Measurements from ENCODE around the gene DEPP1.
A peak's percentile ranks its signal among the peaks of the same experiment; 100 is the strongest.
"Not testable (repeated sequence)": the region's sequence is repeated elsewhere in the genome, so short reads cannot be mapped to it uniquely, and the experiment has no call there.

The DEPP1 gene, protein sequence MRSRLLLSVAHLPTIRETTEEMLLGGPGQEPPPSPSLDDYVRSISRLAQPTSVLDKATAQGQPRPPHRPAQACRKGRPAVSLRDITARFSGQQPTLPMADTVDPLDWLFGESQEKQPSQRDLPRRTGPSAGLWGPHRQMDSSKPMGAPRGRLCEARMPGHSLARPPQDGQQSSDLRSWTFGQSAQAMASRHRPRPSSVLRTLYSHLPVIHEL

DNA sequence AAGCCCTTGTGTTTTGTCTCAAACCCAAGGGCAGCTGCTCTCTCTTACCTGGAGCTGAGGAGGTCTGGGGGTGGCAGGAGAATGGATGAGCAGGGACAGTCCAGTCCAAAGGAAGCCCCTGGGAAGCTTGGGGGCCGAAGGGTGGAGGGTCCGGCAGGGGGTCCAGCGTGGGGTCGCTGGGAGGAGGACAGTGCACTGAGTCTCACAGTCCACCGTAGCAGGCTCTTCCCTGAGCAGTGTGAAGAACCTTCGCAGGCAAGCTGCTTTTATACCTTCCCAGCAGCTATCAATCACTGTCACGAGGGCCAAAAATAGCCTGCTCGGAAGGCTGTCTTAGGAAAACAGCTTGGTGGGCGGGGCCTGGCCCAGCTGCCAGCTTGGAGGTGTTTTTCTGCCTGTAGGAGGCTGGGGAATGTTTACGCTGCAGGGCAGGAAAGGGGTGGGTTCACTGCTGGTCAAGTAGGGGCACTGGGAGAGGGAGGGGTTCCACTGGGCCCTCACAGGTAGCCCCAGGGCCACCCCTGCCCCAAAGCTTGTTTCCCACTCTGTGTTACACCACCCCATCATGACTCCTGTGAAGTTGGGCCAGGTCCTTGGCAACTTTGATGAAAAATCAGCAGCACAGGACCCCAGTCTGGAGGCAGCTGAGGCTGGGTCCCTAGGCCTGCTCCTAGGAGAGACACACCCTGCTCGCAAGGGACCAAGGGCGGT, at the start of gene DEPP1:
TSS of gene DEPP1 (minus strand) at position 240 of the 711 bp plus-strand sequence. CDS start 779 bp downstream, outside the sequence.
- peak in 10 of 14 donors; percentile 31 to 98 (median 67) for DNase-seq

DNA sequence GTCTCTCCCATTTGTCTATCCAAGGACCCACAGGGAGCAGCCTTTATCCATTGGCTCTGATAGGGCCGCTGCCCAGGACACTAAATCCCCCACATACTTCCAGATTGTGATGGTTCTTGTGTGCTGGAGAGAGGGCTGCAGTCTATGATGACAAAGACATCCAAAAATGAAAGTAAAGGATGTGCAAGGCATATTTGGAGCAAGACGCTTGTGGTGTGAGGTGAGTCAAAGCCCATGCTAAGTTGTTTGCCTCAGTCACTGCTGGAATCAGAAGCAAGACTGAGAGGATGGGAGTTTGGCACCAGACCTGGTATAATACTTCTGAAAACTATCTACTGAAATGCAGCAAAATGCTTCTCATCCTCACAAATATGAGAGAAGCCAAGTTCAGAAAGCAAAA, 44.8 kb upstream of the DEPP1 start:
- no peak for DNase-seq

DNA sequence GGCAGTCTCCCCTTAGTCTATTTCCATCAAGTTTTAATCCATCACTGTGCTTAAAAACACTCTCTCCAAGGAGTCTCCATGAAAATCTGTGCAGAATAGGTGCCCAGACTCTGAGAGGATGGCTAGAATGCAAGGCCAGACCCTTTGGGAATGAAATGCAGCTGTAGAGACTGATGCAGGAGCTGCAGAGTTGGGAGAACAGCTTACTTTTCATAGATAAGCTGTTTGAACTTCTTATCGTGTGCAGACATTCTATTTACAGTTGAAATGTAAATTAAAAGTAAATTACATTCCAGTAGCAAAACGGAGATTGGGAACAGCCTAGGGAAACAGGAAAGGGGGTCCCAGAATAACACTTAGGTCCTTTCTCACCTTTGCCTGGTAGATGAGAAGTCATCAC, 37.0 kb upstream of the DEPP1 start:
- no peak for DNase-seq

DNA sequence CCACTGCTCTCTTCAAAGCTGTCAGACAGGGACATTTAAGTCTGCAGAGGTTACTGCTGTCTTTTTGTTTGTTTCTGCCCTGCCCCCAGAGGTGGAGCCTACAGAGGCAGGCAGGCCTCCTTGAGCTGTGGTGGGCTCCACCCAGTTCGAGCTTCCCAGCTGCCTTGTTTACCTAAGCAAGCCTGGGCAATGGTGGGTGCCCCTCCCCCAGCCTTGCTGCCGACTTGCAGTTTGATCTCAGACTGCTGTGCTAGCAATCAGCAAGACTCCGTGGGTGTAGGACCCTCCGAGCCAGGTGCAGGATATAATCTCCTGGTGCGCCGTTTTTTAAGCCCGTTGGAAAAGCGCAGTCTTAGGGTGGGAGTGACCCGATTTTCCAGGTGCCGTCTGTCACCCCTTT, 35.9 kb upstream of the DEPP1 start:
- not testable (repeated sequence) for DNase-seq

DNA sequence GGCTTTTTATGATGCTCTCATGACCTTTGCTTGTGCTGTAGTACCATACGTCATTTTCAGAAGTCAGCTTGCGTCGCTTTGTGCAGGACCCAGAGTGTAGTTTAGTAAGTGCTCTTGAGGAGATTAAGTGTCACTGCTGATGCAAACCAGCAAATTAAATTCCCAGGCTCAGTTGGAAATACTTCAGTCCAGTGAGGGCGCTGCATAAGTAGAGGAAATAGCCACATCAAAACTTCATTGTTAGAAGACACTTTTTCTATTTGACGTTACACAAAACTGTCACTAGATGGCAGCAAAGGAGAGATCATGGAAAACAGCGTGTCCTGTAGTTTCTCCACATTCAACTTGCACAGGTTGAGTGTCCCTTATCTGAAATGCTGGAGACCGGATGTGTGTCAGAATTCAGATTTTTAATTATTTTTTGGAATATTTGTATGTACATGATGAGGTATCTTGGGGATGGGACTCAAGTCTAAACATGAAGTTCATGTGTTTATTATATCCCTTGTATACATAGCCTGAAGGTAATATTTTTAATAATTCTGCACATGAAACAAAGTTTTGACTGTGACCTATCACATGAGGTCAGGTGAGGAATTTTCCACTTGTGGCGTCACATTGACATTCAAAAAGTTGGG, 30.0 kb upstream of the DEPP1 start:
- peak in 3 of 14 donors; percentile 3 to 28 (median 28) for DNase-seq

DNA sequence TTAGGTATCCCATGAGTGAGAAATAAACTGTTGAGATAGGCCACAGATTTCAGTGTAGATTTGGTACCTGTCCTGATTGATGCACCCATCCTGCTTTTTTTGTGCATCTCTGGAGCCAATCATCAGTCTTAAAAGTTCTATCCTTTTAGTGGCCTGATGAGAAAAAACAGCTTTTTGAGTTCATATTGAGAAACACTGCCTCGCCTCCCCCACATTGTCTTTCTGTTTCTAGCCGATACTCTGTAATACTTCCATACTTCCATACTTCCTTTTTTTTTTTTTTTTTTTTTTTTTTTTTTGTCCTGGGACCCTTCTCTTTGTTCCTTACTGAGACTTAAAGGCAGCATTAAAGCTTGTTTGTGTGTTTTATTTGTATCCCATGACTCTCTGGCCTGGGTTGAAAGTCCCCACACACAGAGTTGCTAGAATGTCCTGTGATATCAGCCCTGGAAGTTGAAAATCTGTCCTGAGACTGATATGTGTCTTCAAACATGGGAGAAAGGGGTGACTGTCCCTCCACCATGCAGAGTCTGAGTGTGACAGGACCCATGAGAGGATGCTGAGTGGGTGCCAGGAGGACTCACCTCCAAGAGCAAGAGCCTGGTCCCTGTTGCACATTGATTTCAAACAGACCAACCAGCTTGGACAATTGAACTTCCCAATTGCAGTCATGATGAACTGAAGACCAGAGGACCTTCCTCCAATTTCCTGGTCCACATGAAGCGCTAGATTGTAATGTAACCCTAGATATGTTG, 27.8 kb upstream of the DEPP1 start:
- DNase-seq = no peak

DNA sequence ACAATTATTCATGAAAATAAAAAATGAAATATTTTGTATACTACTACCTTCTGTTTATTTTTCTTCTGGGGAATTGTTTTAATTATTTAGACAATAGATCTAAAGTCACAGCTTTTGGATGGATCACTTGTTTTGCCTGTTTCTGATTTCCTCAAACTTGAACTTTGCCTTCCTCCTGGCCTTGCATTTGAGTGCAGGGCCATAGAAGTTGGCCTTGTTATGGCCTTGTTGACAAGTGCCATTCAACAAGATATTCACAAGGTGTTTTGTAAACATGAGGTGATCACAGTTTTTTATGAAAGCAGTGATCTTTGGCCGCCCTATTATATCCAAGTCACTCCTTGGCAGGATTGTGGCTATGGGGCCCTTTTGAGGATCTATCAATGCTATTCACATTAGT, 26.7 kb upstream of the DEPP1 start:
- no peak for DNase-seq

DNA sequence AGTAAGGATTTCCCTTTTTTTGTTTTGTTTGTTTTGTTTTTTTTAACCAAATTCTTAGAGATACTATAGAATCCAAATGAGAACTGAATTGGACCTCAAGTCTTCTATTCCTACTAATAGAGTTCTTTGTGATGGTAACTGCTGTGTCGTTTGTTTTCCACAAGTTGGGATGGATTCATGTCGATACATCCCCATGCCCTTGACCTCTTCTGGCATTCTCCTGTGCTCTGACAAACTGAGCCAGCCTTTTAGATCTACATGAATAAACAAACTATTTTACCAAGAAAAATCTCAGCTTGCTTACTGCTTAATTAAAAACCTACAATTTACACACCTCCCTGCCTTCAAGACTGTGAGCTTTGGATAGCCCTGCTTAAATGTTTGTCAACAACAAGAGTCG, 26.1 kb upstream of the DEPP1 start:
- no peak for DNase-seq

DNA sequence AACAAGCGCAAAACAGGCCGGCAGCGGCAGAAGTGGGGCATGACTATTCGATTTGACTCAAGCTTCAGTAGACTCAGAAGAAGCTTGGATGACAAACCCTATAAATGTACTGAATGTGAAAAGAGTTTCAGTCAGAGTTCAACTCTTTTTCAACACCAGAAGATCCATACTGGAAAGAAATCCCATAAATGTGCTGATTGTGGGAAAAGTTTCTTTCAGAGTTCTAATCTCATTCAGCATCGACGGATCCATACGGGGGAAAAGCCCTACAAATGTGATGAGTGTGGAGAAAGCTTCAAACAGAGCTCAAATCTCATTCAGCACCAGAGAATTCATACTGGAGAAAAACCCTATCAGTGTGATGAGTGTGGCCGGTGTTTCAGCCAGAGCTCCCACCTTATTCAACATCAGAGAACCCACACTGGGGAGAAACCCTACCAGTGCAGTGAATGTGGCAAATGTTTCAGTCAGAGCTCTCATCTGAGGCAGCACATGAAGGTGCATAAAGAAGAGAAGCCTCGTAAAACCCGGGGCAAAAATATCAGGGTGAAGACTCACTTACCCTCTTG, 24.9 kb upstream of the DEPP1 start:
- DNase-seq = no peak

DNA sequence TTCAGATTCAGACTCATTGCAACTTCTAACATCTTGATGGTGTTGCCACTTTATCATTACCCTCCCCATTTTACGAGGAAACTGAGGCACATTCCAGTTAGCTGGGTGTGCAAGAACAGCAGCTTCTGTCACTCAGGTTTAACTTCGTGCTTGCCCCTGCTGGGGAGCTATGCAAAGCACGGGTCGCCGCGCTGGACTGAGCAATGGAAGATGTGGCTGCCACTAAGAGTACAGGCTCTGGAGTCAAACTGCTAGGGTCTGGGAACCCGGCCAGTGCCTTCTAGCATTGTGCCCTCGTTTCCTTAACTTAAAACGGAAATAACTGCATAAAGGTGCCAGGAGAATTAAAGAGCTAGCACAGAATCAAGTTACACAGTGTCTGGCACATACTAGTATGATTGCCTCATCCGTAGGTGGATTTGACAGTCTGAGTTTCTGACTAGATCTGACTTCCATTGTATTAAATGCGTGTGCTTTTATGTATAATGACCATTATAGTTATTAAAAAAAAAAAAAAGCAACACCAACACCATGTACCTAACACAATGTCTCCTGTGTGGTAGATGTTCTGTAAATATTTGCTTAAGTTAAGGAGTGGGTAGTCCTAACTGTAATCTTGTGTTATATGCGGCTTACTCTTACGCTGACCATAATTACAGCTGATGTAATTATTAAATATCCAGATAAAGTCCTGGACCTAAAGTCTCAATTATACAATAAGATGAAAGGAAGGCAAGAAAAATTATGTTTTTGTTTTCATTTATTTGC, 23.0 kb upstream of the DEPP1 start:
- DNase-seq = peak in 6 of 14 donors; percentile 56 to 75 (median 68)

DNA sequence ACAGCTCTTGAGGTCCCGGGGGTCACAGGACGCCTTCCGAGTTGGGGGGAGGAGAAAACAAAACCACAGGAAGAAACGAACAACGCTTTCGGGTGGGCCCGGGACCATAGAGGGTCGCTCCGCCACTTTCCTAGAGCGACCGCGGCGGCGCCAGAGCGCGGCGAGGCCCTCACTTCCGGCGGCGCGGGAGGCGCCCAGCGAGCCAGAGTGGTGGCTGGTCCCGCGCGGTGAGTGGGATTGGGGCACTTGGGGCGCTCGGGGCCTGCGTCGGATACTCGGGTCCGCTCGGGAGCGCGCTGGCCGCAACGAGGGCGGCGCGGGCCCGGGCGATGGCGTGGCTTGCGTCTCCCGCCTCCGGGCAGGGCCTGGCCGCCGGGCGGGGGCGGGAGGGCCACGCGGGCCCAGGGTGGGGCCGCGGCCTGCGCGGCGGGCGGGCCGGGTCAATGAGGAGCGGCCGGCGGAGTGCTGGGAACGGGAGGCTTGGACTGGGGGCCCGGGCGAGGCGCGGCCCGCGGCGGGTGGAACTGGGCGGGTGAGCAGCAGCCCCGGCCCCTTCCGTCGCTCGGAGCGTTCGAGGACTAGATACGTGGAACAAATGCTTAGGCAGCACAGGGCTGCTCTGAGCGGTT, 22.3 kb upstream of the DEPP1 start, which contains the start of gene ZNF22:
TSS of gene ZNF22 (plus strand) at position 172 of the 629 bp plus-strand sequence. CDS start 2,446 bp downstream, outside the sequence.
- peak in 10 of 14 donors; percentile 50 to 88 (median 66) for DNase-seq

DNA sequence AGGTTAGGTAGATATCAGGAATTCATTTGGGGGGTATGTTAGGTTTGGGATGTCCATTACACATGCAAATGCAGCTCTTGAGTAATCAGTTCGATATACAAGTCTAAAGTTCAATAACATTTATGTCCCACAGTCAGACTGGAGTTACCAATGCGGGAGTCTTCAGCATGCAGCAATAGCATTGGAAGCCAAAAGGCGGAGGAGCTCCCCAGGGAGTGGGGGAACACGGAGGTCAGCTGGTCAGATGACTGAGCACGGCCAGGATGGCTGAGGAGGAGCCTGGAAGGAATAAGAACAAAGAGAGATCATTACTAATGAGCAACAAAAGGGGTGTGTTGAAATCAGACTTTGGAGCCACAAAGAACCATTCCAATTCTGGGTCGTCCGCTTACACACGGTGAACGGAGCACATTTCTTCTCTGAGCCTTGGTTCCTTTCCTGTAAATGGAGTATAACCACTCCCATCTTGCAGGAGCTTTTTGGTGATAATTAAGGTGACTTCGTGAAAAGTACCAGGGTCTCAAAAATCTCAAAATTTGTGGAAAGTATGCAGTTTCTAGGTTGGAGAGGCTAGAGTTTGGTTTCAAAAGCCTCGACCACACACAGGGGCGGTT, 21.6 kb upstream of the DEPP1 start:
- DNase-seq = no peak

DNA sequence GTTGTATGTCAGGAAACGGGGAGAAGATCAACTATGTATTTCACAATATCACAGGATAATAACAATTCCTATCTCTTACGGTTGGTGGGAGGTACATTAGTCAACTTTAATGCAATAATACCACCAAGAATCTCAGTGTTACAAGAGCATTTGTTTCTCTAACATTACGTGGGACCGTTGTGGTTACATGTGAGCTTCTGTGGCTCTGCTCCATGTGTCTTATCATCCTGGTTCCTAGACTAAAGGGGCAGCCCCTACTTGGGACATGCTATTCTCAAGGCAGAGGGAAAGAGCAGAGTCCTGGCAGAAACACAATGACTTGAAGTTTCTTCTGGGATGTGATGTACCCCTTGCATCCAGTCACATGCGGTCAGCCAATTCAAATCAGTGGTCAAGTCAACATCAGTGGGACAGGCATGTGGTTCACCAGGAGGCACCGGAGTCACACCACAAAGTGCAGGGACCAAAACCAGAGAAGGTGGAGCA, 19.6 kb upstream of the DEPP1 start:
- no peak for DNase-seq

DNA sequence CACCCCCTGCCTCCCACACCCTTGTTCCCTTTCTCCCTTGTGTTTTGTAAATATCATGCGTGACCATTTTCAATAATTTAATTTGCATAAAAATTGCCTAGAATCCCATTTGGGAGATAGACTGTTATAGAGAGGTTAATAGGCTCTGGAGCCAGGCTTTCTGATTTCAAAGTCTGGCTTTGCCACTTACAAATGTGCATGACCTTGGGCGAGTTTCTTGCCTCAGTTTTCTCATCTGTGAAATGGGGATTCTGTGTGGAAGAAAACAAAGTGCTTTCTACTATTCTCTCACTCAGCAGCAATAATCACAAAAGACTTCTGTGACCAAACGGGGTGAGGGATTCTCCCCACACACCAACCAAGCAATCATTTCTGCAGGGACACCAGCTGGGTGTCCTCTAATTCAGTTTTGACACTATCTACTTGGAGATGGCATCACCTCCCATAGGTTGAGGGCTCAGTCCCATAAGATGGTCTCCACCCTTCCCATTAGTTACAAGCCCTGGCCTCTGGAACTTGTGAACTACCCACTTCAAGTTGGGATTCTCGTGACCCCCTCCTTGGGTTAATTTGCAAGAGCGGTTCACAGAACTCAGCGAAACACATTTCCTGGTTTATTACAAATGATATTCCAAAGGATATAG, 18.6 kb upstream of the DEPP1 start:
- no peak for DNase-seq

DNA sequence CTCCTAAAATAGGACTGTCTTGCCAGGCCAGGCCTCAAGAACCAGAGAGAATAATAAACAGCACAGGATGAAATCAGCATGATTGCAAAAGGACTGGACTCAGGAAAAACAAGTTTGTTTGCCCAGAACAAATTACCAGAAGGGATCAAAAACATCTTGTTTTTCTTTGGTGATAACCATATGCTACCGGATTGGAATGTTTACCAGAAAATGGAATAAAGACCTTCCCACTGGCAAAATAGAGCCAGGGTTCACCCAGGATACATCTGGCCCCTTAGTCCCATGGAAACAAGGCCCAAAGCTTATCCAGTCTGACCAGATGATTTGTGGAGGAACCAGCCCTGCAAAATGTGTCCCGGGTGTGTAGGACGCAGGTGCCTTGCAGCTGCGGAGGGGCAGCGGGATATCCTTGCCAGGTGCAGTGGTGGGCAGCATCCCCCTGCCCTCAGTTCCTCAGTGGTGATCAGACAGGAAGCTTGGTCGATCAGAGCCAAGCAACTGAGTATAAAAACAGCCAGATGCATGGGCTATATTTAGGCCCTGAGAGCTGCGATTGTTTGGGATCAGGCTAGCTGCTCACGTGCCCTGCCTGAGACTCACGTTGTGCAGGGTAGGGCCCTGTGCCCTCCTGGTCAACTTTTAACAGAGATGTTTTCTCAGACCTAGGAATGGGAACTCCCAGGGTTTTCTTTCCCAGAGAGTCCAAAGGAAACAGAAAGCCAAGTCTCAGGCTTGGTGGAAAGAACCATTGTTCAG, 17.5 kb upstream of the DEPP1 start:
- DNase-seq = peak in 1 of 14 donors; percentile 63

DNA sequence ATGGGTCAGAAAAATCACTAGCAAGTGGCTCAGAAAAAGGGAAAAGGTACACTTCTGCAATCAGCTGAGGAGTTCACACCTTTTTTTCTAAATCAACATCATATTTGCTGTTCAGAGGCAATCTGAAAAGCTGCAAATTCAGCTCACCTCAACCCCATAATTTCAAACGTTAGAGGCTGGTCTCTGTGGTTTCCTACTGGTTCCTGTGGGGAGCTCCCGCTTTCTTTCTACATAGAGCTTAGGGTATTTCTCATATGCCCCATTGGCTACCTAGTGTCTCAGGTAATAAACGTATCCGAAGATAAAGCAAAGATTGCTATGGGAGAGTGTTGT, 16.9 kb upstream of the DEPP1 start:
- no peak for DNase-seq

DNA sequence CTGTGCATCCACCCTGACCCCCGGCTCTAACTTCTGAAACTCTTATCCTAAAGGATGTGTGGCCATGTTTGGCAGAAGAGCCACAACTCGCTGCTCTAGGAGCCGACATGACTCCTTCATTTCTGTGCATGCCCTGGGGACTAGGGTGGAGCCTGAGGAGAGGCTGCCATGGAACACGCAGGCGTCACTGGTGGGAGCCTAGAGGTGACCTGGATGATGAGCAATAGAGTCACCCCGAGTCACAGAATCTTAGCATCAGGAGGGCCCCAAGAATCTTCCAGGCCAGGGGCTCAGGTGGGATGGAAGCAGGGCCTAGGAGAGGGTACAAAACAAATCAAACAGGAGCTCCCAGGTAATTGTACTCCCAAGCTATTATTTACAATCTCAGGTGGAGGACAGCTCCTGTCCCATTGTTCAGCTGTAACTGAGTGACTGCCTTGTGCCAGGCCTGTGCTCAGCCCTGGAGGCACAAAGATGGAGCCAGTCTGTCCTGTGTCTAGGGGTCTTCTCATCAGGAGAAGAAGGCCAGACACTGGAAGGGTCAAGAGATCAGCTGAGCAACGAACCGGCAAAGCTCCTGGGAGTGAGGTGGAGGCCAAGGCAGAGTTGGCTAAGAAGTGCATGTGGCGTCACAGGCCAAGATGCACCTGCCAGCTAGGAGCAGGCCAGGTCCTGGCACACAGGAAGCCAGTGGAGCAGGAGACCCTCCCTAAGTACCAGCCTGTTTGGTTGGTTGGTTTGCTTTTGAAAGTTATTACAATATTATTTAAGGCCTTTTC, 16.3 kb upstream of the DEPP1 start:
- DNase-seq = no peak

DNA sequence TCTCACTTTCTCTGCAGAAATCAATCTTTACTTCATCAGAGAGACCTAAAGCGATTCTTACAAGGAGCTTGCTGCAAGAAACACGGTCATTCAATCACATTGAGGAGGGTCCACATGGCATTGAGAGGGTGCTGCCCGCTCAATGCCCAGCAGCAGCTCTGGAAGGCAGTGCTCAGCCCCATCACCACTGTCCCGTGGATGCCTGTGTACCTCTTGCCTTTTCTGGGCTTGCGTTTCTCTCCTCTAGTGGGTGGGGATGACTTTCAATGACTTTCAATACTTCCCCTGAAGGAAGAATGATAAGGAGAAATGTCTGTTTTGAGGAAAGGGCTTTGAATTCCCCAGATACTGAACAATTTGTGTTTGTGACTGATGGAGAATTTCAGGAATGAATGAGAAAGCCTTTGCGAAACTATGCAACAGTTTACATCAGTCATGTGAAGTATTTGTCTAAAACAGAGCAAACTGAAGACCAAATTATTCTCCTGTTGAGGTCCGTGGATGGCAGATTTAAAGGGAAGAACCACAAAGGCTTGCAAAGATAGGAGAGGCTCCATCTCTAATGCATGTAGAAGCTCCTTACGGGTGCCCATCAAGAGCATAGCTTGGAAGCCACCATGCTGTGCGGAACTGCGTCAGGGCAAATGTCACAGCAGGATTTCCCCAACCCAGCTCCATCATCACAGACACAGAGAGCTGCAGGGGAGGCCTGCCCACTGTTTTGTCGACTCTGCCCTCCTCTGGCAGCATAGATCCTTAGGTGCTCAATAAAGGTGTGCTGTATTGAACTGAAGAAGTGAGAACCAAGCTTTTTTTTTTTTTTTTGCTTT, 15.5 kb upstream of the DEPP1 start:
- no peak for DNase-seq
